ENCODE data around the gene DOCK4. TPM values are rescaled to one million over a fixed set of nuclear protein-coding genes. Genes with fewer than 3 reads are reported as not detected.

The DOCK4 gene
- total and polyA plus RNA-seq, 2 of the 8 experiments (the other 6 are each of a cell fraction or from before 2014, with no cell fraction given), result 5.1 to 23.6 TPM

DNA sequence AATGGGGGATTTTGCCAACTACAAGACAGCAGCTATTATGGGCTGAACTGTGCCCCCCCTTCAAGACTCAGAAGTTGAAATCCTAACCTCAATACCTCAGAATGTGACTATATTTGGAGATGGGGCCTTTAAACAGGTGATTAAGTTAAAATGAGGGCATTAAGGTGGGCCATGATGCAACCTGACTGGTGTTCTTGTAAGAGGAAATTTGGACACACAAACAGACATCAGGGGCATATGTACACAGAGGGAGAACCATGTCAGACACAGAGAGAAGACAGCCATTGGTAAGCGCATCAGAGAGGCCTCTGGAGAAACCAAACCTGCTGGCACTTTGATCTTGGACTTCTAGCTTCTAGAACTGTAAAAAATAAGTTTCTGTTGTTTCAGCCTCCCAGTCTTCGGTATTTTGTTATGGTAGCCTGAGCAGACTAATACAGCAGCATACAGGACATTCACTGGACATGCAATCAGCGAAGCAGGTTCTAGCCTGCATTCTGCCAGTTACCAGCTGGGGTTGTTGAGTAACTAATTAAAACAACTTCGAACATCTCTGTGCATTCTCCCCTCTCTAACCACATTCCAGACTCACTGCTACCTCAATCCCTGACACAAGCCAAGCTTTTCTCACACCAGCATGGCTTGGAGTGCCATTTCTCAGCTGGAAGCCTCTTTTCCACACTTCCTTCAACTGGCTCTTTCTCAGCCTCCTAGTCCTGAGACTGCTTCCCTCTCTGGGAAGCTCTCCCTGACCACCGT, 141.4 kb downstream of the DOCK4 start (continued):
- TF ChIP-seq, protein P1, sequence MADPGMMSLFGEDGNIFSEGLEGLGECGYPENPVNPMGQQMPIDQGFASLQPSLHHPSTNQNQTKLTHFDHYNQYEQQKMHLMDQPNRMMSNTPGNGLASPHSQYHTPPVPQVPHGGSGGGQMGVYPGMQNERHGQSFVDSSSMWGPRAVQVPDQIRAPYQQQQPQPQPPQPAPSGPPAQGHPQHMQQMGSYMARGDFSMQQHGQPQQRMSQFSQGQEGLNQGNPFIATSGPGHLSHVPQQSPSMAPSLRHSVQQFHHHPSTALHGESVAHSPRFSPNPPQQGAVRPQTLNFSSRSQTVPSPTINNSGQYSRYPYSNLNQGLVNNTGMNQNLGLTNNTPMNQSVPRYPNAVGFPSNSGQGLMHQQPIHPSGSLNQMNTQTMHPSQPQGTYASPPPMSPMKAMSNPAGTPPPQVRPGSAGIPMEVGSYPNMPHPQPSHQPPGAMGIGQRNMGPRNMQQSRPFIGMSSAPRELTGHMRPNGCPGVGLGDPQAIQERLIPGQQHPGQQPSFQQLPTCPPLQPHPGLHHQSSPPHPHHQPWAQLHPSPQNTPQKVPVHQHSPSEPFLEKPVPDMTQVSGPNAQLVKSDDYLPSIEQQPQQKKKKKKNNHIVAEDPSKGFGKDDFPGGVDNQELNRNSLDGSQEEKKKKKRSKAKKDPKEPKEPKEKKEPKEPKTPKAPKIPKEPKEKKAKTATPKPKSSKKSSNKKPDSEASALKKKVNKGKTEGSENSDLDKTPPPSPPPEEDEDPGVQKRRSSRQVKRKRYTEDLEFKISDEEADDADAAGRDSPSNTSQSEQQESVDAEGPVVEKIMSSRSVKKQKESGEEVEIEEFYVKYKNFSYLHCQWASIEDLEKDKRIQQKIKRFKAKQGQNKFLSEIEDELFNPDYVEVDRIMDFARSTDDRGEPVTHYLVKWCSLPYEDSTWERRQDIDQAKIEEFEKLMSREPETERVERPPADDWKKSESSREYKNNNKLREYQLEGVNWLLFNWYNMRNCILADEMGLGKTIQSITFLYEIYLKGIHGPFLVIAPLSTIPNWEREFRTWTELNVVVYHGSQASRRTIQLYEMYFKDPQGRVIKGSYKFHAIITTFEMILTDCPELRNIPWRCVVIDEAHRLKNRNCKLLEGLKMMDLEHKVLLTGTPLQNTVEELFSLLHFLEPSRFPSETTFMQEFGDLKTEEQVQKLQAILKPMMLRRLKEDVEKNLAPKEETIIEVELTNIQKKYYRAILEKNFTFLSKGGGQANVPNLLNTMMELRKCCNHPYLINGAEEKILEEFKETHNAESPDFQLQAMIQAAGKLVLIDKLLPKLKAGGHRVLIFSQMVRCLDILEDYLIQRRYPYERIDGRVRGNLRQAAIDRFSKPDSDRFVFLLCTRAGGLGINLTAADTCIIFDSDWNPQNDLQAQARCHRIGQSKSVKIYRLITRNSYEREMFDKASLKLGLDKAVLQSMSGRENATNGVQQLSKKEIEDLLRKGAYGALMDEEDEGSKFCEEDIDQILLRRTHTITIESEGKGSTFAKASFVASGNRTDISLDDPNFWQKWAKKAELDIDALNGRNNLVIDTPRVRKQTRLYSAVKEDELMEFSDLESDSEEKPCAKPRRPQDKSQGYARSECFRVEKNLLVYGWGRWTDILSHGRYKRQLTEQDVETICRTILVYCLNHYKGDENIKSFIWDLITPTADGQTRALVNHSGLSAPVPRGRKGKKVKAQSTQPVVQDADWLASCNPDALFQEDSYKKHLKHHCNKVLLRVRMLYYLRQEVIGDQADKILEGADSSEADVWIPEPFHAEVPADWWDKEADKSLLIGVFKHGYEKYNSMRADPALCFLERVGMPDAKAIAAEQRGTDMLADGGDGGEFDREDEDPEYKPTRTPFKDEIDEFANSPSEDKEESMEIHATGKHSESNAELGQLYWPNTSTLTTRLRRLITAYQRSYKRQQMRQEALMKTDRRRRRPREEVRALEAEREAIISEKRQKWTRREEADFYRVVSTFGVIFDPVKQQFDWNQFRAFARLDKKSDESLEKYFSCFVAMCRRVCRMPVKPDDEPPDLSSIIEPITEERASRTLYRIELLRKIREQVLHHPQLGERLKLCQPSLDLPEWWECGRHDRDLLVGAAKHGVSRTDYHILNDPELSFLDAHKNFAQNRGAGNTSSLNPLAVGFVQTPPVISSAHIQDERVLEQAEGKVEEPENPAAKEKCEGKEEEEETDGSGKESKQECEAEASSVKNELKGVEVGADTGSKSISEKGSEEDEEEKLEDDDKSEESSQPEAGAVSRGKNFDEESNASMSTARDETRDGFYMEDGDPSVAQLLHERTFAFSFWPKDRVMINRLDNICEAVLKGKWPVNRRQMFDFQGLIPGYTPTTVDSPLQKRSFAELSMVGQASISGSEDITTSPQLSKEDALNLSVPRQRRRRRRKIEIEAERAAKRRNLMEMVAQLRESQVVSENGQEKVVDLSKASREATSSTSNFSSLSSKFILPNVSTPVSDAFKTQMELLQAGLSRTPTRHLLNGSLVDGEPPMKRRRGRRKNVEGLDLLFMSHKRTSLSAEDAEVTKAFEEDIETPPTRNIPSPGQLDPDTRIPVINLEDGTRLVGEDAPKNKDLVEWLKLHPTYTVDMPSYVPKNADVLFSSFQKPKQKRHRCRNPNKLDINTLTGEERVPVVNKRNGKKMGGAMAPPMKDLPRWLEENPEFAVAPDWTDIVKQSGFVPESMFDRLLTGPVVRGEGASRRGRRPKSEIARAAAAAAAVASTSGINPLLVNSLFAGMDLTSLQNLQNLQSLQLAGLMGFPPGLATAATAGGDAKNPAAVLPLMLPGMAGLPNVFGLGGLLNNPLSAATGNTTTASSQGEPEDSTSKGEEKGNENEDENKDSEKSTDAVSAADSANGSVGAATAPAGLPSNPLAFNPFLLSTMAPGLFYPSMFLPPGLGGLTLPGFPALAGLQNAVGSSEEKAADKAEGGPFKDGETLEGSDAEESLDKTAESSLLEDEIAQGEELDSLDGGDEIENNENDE (IDR thresholded peaks at IDR 0.05; ENCODE audit: insufficient replicate concordance, low read length), result no peak
- no peak for TF ChIP-seq TAF7 (optimal IDR thresholded peaks at IDR 0.05; ENCODE audit: borderline replicate concordance, low read depth, low read length)
- TF ChIP-seq JUN (IDR thresholded peaks at IDR 0.05; ENCODE audit: low read depth, low read length), result no peak

Measured in H1 (cell line).